CD4-positive, alpha-beta T cell treated with Interleukin-21 for 1 hour (primary cell): ENCODE results near the gene GABRG2.
"Not testable (repeated sequence)": the region's sequence is repeated elsewhere in the genome, so short reads cannot be mapped to it uniquely, and the experiment has no call there.

ENCODE experiments used
- DNase-seq: peaks from one replicate; pipeline ENCODE4 v3.0.0-alpha.2; 2020

Gene GABRG2

DNA sequence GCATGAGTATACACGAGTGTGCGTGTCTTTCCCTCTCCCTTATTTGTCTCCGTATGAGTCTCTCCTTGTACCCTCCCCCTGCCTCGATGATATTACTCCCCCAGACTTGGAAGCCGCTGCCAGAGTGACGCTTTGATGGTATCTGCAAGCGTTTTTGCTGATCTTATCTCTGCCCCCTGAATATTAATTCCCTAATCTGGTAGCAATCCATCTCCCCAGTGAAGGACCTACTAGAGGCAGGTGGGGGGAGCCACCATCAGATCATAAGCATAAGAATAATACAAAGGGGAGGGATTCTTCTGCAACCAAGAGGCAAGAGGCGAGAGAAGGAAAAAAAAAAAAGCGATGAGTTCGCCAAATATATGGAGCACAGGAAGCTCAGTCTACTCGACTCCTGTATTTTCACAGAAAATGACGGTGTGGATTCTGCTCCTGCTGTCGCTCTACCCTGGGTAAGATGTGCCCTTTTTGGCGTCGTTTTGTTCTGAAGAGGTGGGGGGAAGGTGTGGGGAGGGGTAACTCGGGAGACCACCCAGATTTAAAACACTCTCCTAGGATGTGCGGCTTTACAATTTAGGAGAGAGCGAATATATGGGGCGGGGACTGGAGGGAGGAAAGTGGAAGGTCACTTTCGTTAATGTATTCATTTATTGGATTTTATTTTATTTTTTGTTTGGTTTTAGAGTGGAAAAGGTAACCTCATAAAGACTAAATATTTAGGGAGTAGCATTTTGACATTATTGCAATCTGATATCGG is at the start of gene GABRG2:
Gene GABRG2 (plus strand): TSS at position 119 of the 757 bp plus-strand sequence. CDS start 227 bp downstream, at position 346.
- no peak for DNase-seq

DNA sequence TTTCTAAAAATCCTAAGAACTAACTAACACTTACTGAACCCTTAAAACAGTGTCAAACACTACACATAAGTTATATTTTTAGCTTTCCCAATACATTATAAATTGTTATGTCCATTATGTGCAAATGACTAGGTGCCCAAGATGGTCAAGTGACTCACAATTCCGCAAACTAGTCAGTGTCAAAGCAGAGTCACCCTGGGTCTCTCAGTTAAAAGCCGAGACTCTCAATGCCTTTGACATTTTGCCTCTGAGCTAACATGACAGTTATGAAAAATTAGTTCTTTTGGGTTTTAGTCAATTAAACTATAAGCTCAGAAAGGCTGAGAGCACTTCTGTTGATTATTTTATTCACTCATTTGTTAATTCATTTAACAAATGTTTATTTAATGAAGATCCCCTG is 42.3 kb upstream of the GABRG2 start:
- no peak for DNase-seq

DNA sequence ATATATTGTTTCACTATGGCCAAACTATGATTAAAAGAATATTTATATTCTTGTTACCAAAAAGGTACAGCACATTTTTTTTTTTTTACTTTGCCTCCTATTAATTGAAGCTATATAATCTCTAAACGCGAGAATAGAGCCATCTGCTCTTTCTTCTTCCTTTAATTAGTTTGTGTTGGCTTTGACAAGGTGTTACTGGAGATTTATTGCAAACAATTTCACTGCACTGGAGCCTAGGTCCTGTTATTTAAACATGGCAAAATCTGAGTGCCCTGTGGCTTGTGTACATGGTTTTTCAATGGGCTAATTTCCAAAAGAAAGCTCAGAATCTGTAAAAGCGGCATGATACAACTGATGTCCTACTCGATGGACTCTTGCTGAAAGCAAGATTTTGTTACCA is 40.8 kb upstream of the GABRG2 start:
- DNase-seq, result no peak

GRCh38 chr5:162037431-162037830 is 30.1 kb upstream of the GABRG2 start:
- DNase-seq, result no peak

DNA sequence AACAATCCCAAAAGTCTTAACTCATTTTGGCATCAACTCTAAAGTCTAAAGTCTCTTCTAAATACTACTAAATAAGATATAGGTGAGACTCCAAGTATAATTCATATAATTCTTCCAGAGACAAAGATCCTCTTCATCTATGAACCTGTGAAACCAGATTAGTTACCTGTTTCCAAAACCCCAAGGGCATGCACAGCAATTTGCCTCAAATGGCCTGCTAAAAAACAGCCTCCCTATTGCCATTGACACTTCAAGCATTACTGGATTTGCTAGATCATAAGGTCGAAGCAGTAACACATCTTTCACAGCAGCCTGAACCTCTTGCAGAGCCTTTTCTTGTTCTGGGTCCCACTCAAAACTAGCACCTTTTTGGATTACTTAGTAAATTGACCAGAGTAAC is 20.3 kb upstream of the GABRG2 start:
- no peak for DNase-seq

DNA sequence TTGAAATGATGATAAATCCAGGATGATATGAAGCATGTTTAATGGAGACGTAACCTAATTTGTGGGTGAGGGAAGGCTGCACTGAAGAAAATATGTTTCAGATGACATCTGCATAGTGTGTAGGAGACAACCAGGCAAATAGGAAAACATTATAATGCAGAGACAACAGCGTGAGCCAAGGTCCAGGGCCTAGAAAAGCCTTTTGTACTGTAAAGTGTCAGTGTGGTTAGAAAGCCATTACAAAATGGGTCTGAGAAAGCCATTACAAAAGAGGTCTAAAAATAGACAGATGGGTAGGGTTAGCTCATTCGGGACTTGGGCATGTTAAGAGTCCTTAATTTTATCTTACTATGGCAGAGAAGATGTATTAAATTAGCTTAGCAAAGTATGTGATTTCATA is 14.9 kb upstream of the GABRG2 start:
- no peak for DNase-seq

- not testable (repeated sequence) for DNase-seq
These were observed 12.5 kb upstream of the GABRG2 start for GRCh38 chr5:162055095-162055494.

DNA sequence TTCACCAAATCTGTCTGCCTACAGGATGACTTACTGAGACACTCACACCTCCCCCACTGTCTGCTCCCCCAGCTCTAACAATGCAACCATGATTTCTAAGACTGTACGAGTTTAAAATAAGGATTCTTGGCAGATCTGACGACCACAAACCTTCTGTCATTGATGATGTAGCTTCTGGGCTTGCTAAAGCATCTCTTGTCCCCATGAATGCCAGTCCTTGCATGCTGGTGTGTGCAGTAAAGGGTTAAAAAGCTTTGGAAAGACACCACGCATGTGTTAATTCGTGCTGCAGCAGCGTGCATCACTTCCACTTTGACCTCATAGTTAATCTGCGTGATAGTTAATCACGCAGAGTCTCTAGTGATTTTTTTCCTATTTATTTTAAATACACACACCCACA is 411 bp upstream of the GABRG2 start:
- no peak for DNase-seq

DNA sequence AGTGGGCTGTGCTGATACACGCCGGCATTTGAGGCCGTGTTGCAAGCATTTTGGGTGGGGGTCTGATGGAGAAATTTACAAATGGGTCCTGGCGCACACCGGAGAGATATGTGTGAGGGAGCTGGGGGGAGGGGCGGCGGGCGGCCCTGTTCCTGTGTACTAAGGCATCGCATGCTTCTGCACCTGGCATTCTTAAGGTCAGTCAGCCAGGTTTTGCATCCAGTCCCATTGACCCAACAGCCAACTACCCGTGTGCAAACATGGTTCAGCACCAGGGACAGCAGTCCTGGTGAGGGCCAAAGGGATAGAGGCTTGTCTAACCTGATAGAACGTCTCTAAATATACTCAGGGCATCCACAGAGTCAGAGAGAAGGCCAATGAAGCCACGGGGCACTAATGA is 839 bp downstream of the GABRG2 start:
- DNase-seq, result no peak

- DNase-seq, result no peak
These were observed 1.4 kb downstream of the GABRG2 start for GRCh38 chr5:162068936-162069335.

- DNase-seq, result no peak
These were observed 11.2 kb downstream of the GABRG2 start for GRCh38 chr5:162078805-162079204.

DNA sequence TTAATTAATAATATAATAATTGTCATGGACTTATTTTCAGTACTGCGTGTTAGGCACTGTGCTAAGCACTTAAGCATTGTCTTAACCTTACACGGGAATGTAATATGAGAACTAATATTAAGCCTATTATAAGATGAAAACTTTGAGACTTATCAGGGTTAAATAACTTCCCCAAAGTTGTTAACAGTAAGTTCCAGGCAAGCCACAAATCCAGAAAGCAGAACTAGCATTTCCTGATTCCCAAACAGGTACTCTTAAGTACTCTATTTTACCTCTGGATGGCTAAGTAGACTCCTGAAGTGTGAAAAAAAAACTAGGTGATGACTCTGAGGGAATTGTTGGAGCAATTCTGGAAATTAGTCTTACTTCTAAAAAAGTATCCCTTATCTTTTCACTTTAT is 23.8 kb downstream of the GABRG2 start:
- no peak for DNase-seq

GRCh38 chr5:162096448-162096847 is 28.9 kb downstream of the GABRG2 start:
- no peak for DNase-seq

GRCh38 chr5:162107591-162107990 is 40.0 kb downstream of the GABRG2 start:
- DNase-seq, result no peak

DNA sequence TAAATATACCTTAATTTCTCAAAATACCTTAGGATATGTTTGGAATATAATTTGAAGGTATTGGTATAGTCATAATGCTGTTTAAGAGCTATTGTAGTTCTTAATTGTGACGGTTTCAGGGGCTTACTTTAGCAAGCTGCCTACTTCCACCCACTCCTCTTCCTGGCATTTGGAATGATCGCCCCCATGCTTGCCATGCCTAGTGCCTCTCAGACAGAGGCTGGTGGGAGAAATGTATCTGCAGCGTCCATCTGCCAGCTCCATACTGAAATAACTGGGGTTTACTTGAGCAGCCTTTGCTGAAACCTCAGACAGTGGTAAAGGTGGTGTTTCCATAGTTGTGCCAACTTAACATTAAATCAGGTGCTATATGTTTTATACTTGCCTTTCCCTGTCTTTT is 52.2 kb downstream of the GABRG2 start:
- DNase-seq, result no peak

GRCh38 chr5:162128117-162128516 is 60.5 kb downstream of the GABRG2 start:
- no peak for DNase-seq

- DNase-seq, result no peak
These were observed 64.8 kb downstream of the GABRG2 start for GRCh38 chr5:162132348-162132747.

- no peak for DNase-seq
These were observed 71.6 kb downstream of the GABRG2 start for GRCh38 chr5:162139190-162139589.

DNA sequence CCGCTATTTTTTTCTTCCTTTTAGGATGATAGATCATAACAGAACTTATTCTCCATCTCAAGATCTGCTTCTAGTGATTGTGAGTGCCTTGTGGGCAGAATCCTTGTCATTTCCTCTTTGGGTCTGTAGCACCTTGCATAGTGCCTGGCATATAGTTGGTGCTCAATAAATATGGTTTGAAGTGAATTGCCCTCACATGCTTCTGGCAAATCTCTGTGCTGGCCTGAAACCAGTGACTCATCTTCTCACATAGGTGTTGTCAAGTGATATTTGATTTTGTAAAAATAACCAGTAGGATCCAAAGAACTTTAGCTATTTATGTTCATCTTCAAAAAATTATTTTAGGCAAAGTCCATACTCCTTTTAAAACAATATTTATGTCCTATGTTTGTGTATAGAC is 86.7 kb downstream of the GABRG2 start:
- DNase-seq, result no peak

DNA sequence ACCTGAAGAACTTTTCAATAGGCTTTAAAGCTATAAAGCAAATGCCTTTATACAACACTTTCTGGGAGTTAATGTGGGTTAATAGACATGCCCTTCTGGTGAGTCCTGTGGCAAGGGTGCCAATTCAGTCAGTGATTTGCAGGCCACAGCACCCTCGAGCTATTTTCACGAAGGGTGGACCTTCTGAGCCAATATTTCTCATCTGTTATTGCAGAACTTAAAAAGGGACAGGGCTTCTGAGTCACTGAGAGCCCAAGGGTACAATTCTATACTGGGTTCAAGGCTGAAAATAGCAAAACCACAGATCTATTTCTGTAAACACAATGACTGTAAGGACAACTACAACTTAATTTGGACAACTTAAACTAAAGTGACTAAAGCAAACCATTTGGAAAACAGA is 92.8 kb downstream of the GABRG2 start:
- no peak for DNase-seq

DNA sequence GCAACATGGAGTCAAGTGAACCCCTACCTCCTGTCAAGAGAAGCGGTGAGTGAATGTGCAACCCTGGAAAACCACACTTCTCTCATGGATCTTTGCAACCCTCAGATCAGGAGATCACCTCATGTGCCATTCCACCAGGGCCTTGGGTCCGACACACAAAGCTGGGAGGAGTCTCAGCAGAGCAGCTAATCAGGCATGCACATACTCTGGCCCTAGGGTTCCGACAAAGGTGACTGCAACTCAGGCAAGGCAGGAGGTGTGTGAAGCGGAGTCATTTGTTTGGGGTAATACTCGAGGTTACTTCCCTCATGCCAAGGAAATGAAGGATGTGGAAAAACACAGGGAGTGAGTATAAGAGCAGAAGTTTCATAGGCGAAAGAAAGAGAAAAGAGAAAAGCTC is 96.1 kb downstream of the GABRG2 start:
- DNase-seq, result no peak

DNA sequence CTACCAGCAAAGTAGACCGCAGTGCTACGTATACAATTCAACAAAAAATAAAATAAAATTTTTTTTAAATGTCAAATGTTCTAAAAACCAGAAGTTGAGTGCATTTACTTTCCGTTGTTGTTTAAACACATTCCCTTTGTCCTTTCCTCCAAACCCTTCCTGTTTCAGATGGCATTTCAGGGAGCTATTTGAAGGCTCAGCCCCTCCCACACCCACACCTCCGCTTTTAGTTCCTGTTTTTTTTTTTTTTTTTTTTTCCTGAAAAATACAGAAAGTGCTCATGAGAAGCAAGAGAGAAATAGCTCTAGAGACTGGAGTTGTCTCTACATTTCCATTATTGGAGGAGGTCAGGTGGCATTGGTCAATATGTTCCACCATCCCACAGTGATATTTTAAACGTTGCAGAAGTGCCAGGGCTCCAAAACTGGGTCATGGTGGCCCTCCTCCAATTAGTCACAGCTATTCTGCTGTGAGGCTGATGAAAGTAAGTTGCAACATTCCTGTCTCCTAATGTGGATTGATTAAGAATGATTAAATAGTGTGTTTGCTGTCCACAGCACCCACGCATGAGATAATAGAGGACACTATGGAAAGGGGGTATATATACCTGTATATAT is 106.9 kb downstream of the GABRG2 start:
- DNase-seq, result no peak

GRCh38 chr5:162187371-162187770 is 119.8 kb downstream of the GABRG2 start:
- no peak for DNase-seq

GRCh38 chr5:162189719-162190118 is 122.1 kb downstream of the GABRG2 start:
- DNase-seq, result no peak

DNA sequence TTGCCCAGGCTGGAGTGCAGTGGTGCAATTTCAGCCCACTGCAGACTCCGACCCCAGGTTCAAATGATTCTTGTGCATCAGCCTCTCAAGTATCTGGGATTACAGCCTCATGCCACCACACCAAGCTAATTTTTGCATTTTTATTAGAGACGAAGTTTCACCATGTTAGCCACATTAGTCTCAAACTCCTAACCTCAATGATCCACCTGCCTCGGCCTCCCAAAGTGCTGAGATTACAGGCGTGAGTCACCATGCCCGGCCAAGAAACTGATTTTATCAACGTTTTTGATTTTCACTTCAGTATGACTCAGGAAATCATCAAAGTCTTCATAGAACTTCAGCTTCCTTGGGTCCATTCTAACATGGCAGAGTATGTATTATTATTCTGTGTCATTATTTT is 125.4 kb downstream of the GABRG2 start:
- DNase-seq, result no peak
